Fibroblast of villous mesenchyme (primary cell): Measurements from ENCODE around the gene CD7. TPM values are rescaled to one million over a fixed set of nuclear protein-coding genes. Genes with fewer than 3 reads are reported as not detected.
A peak's percentile ranks its signal among the peaks of the same experiment; 100 is the strongest.

Experiments used
- DNase-seq: peaks from one replicate; pipeline ENCODE4 v3.0.0-alpha.2; 2010; ENCODE audit warnings: low read depth
- H3K4me3 ChIP-seq: 2 replicates; pipeline ENCODE4 v1.5.1; 2011; ENCODE audit warnings: low read depth, mild to moderate bottlenecking, low read length
- total RNA-seq: library from RNA; depleted of rRNA; stranded (reverse); fragments of >200 nt; gene quantifications from 2 replicates; pipeline ENCODE4 v1.2.3, GENCODE V29; 2012
- TF ChIP-seq, protein P1 (sequence below): IDR thresholded peaks from 2 replicates; pipeline ENCODE4 v1.5.1; 2012; ENCODE audit warnings: low read depth, mild to moderate bottlenecking, low read length; ENCODE audit not compliant: insufficient read depth

Gene CD7
- total RNA-seq, 1 donor = not detected

DNA sequence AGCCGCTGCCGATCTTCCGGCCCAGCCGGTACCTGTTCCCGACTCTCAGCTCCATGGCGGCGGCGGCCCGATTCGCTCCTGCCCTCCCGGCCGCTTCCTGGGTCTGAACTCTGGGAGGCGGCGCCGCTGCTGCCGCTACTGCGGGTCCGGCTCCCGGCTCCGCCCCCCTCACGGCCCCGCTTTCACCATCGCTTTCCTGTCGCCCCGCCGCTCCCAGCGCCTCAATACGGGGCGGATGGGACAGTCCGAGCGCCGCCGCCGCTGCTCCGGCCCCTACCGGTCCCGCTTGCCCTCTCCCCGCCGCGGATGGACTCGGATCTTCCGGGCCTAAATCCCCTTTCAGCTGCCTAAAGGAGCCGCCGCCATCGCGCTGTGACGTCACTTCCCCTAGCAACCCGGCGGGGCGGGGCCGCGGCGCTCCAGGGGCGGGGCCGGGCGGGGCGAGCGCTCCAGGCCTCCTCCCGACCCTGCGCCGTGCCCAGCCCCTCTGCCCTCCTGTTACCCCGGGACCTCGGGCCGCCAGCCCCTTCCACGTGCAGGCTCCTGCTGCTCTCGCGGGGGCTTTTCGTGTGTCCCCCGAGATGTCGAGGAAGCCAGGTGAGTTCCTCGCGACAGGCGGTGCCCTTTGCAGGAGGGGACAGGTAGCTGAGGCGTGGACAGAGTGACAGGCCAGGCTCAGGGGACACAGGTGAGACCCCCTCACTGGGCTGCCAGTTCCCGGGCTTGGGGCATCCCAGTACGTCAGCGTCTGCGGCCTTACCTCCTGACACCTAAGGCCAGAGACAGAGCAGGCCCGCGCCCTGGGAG, 43.9 kb downstream of the CD7 start, which contains the start of gene CSNK1D:
Gene CSNK1D, minus strand, starts transcription at position 374 of the 807 bp plus-strand sequence. Its CDS starts 319 bp downstream, at position 55.
- DNase-seq = peak; percentile 89
- TF ChIP-seq, protein P1, sequence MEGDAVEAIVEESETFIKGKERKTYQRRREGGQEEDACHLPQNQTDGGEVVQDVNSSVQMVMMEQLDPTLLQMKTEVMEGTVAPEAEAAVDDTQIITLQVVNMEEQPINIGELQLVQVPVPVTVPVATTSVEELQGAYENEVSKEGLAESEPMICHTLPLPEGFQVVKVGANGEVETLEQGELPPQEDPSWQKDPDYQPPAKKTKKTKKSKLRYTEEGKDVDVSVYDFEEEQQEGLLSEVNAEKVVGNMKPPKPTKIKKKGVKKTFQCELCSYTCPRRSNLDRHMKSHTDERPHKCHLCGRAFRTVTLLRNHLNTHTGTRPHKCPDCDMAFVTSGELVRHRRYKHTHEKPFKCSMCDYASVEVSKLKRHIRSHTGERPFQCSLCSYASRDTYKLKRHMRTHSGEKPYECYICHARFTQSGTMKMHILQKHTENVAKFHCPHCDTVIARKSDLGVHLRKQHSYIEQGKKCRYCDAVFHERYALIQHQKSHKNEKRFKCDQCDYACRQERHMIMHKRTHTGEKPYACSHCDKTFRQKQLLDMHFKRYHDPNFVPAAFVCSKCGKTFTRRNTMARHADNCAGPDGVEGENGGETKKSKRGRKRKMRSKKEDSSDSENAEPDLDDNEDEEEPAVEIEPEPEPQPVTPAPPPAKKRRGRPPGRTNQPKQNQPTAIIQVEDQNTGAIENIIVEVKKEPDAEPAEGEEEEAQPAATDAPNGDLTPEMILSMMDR = no peak
- H3K4me3 ChIP-seq = peak within 1 kb of the TSS; percentile 86

DNA sequence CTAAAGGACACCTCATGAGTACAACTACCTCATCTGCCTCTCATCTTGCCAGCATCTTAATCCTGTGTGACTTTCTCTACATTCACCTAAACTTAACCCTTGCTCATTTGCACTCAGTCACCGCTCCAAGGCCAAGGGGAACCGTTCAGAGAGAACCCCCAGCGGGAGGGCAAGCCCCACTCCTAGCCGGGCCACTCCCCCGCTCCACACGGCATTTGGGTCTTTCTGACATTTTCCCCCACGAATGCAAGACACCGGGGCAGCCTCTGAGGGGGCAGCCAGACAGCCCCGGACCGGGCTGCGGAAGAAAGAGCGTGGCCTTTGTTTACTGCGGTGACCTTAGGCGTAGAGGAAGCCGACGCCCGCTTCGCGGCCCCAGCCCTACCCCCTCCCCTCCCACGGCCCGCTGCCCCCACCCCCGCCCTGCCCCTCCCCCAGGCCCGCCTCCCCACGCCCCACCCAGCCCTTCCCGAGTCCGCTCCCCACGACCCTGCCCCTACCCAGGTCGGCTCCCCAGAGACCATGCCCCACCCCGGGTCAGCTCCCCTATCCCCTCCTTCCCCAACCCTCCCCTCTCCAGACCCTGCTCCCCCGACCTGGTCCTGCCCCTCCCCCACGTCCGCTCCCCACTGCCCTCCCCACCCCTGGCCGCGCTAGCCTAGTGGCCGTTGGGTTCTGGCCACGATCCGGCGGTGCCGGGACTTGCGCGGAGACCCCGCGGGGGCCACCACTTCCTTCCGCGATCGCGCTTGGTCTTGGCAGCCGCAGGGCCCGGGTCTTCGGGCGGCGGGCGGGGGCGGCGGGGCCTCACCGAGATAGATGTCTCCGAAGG, 44.7 kb downstream of the CD7 start:
- peak overlapping the region; percentile 86 for H3K4me3 ChIP-seq
- TF ChIP-seq, protein P1 = no peak
- peak; percentile 19 for DNase-seq

DNA sequence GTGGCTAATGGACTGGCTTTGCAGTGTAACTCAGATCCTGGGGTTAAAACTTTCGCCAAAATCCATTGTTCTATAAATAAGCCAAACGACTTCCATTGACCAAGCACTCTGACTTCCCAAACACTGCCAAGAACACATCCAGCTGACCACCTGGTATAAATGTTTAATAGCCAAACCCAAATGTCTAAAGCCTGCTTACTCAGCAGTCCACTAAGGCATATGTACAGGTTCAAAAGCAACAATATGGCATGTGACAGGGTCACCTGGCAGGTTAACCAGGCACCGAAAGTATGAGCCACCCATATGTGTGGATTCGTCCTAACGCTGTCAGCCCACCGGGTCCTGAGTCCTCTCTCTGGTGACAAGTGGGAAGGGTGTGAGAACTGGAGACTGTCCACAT, 46.0 kb downstream of the CD7 start:
- no peak for DNase-seq
- H3K4me3 ChIP-seq = peak overlapping the region; percentile 86
- TF ChIP-seq, protein P1 = no peak

DNA sequence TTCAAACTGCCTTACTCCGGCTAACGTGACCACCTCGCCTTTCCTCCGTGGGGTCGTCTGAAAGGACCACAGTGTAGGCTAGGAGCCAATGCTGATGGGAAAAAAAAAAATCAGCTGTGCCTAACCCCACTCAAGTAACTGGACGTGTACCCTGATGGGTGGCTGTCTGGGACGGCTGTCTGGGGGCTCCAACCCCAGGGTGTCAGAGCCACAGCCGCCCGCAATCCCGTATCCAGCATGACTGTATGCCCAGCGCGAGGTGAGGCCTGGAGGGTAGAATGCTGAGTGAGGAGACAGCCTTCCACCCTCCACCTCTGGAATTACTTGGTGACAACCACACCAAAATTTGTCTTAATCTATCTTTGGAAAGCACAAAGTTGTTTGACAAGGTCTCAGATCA, 46.8 kb downstream of the CD7 start:
- TF ChIP-seq, protein P1 = no peak
- peak overlapping the region; percentile 17 for H3K4me3 ChIP-seq
- no peak for DNase-seq

DNA sequence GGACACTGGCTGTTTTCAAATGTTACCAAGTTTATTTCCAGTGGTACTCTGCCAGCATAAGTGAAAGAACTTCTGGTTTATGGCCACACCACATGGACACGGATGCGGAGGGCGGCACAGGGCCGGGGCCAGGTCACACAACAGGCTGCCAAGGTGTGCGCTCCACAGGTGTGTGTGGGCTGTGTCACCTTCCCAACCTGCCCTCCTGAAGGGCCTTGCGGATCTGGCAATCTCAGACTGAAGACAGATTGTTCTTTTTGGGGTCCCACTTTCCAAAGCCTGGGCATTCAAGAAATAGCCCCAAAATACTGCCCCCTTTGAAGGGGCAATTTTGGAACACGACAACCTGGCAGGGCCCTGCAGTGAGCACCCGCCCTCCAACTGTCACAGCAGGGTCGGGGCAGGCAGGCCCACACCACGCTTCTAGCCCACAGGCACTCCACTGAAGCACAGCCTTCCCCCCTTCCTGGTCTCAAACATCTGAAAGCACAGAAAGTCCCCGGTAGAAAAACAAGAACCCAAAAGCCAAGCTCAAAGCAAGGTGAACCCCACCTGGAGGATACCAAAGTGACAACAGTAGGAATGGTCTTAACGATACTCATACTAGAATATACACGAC, 47.4 kb downstream of the CD7 start:
- TF ChIP-seq, protein P1 = no peak
- no peak overlapping the region for H3K4me3 ChIP-seq
- no peak for DNase-seq

DNA sequence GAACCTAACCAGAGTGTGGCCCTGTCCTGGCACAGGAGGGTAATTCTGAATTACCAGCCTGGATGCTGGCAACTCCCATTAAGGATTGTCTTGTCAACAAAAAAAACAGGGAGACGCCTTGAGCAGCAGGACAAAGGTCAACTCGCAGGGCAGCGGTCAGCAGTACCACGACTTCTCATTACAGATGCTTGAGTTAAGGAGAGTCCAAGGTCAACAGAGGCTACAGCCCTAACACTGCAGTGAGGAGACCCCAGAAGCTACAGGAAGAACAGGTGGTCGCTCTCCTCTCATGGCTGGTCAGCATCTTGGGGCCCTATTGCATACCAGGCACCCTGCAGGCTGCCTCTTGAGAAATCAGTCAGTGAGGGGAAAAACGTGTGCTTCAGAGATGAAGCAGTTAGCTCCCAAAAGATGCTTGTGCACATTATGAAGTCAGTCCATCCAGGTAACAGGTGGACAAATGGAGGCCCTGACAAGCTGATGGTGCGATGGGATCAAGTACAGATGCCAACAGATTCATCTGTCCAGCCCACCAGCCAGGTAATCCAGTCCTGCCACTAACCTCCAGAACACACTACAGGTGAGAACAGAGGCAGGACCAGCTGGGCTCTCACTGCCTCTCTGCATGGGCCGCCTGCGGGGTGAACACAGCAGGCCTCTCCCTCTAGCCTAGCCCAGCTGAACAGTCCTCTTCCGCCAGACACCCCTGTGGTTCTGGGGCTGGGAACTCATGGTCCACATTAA, 48.1 kb downstream of the CD7 start:
- TF ChIP-seq, protein P1 = no peak
- H3K4me3 ChIP-seq = no peak overlapping the region
- DNase-seq = no peak
